Stimulated activated effector memory CD8-positive, alpha-beta T cell treated with anti-CD3 and anti-CD28 coated beads, Interleukin-12 subunit alpha, Interleukin-12 subunit beta, amount 100 ng/mL, for 72 hours (primary cell): ENCODE results near the gene ENKD1.

ENCODE experiments used
- ATAC-seq: fragments of 150-1000 bp; cut with Tn5 transposase; 2 replicates; pipeline ENCODE4 v1.10.0; 2021
- DNase-seq, 2 donors: peaks; one replicate each; pipeline ENCODE4 v3.0.0; 2021 to 2022; ENCODE audit warnings: low spot score in 2 of 2
- H3K27ac Mint-ChIP-seq: one replicate; pipeline ENCODE4 v1.8.0; 2022; ENCODE audit warnings: mild to moderate bottlenecking, mixed read lengths
- H3K36me3 Mint-ChIP-seq: one replicate; pipeline ENCODE4 v1.8.0; 2022; ENCODE audit warnings: mild to moderate bottlenecking, mixed read lengths
- H3K4me1 Mint-ChIP-seq: one replicate; pipeline ENCODE4 v1.8.0; 2022; ENCODE audit warnings: mixed read lengths
- H3K4me3 Mint-ChIP-seq: one replicate; pipeline ENCODE4 v1.8.0; 2022; ENCODE audit warnings: mild to moderate bottlenecking, mixed read lengths
- H3K9me3 Mint-ChIP-seq: one replicate; pipeline ENCODE4 v1.8.0; 2022; ENCODE audit warnings: mixed read lengths

ENKD1 gene

GRCh38 chr16:67628216-67628615 lies 38.3 kb downstream of the ENKD1 start:
- H3K27ac Mint-ChIP-seq: no peak overlapping the region
- ATAC-seq (no peak), DNase-seq (no peak)
- no peak overlapping the region for H3K4me3 Mint-ChIP-seq
- no peaks in the 10 kb centered on the region for H3K4me1 Mint-ChIP-seq
- peaks cover 100% of the 10 kb centered on the region for H3K36me3 Mint-ChIP-seq
- H3K9me3 Mint-ChIP-seq: no peaks in the 10 kb centered on the region

GRCh38 chr16:67613808-67614207 lies 52.7 kb downstream of the ENKD1 start:
- Mint-ChIP-seq H3K27ac (no peak overlapping the region), H3K4me1 (no peaks in the 10 kb centered on the region), H3K36me3 (peaks cover 81% of the 10 kb centered on the region), H3K9me3 (no peaks in the 10 kb centered on the region), H3K4me3 (no peak overlapping the region)
- ATAC-seq (peak; percentile 34), DNase-seq (no peak)
